K562 (cell line): ENCODE measurements around the gene G6PC1. TPM values are rescaled to one million over a fixed set of nuclear protein-coding genes. Genes with fewer than 3 reads are reported as not detected.

Experiments
- ATAC-seq: fragments of 200-7000 bp; cut with Tn5 transposase; 3 replicates; pipeline ENCODE4 v1.9.1; 2020; ENCODE audit warnings: moderate library complexity
- BruUV-seq: library from RNA; stranded (reverse); fragments of 400-500 nt; replicated peaks from 2 replicates; lab custom pipeline; 2021; lab: Mats Ljungman, UMichigan
- CTCF ChIA-PET: fragments of 300-600 bp; formaldehyde crosslinking; extraction: SDS; loops from one replicate; lab custom pipeline; 2021; ENCODE audit warnings: low intra/inter-chr PET ratio; lab: Yijun Ruan, JAX
- POLR2A ChIA-PET: fragments of 300-600, 350-650 bp; sonication (Branson Sonifier 250); formaldehyde crosslinking; extraction: SDS; loops from one replicate; lab custom pipeline; 2021; ENCODE audit warnings: antibody characterized with exemption, inconsistent platforms; lab: Yijun Ruan, JAX
- DNase-seq, 4 experiments: peaks; one replicate each; pipeline versions ENCODE4 v3.0.0 to v3.0.0-alpha.2; 2011 to 2018; ENCODE audit warnings: low spot score in 3 of 4, mixed read lengths in 3 of 4; ENCODE audit errors: extremely low read depth in 1 of 4
- FAIRE-seq: peaks from 2 replicates; lab custom pipeline; 2011; peaks lifted over from hg19 to GRCh38; lab: Jason Lieb, UNC
- H2AFZ ChIP-seq: 2 replicates; pipeline ENCODE4 v1.6.0; 2011; ENCODE audit warnings: low read depth, low read length, control low read depth, inconsistent platforms
- H3K27ac ChIP-seq: fragments of 200-600 bp; 3 replicates; pipeline ENCODE4 v1.8.0; 2011; ENCODE audit warnings: low read depth, mild to moderate bottlenecking, control low read depth, inconsistent platforms, low read length, moderate library complexity, mixed read lengths; ENCODE audit errors: extremely low read depth
- H3K27me3 ChIP-seq, 2 experiments: fragments of 300-600 bp in 1 of 2; 2 replicates in 1 of 2; 3 replicates in 1 of 2; pipeline versions ENCODE4 v1.6.0 to v1.8.0; 2011; ENCODE audit warnings: inconsistent platforms in 2 of 2, low read length in 2 of 2, mild to moderate bottlenecking in 1 of 2, mixed read lengths in 1 of 2, moderate library complexity in 1 of 2; ENCODE audit not compliant: control insufficient read depth in 2 of 2, insufficient read depth in 2 of 2
- H3K36me3 ChIP-seq: fragments of 300-600 bp; 3 replicates; pipeline ENCODE4 v1.8.0; 2011; ENCODE audit warnings: mild to moderate bottlenecking, low read length, inconsistent platforms; ENCODE audit not compliant: control insufficient read depth, insufficient read depth
- H3K4me1 ChIP-seq, 2 experiments: fragments of 200-600 bp in 1 of 2; replicated peaks in 1 of 2; 2 replicates in 1 of 2; 3 replicates in 1 of 2; pipeline versions ENCODE4 v1.5.1 to v1.8.0; 2011; ENCODE audit warnings: inconsistent platforms in 2 of 2, low read length in 2 of 2, mild to moderate bottlenecking in 1 of 2, mixed read lengths in 1 of 2, moderate library complexity in 1 of 2; ENCODE audit not compliant: control insufficient read depth in 2 of 2, insufficient read depth in 2 of 2
- H3K4me2 ChIP-seq: 2 replicates; pipeline ENCODE4 v1.6.1; 2011; ENCODE audit warnings: low read length, control low read depth, inconsistent platforms, mixed read lengths; ENCODE audit not compliant: insufficient read depth
- H3K4me3 ChIP-seq: fragments of 200-600 bp; sonication (generic), shearing (Covaris generic); 2 replicates; pipeline ENCODE4 v1.5.1; 2016; ENCODE audit warnings: control low read depth, inconsistent platforms
- H3K79me2 ChIP-seq: fragments of 200-600 bp; 3 replicates; pipeline ENCODE4 v1.8.0; 2011; ENCODE audit warnings: low read length, inconsistent platforms; ENCODE audit not compliant: control insufficient read depth, insufficient read depth
- H3K9ac ChIP-seq, 2 experiments: 2 replicates each; pipeline versions ENCODE4 v1.6.0 to v1.6.1; 2011; ENCODE audit warnings: low read depth in 2 of 2, low read length in 2 of 2, control low read depth in 1 of 2, inconsistent platforms in 1 of 2, mild to moderate bottlenecking in 1 of 2, mixed read lengths in 1 of 2; ENCODE audit not compliant: insufficient read depth in 1 of 2
- H3K9me1 ChIP-seq: one replicate; pipeline ENCODE4 v1.6.0; 2011; ENCODE audit warnings: inconsistent platforms, mild to moderate bottlenecking, low read length, moderate library complexity; ENCODE audit not compliant: control insufficient read depth, insufficient read depth
- H3K9me3 ChIP-seq: replicated peaks from 2 replicates; pipeline ENCODE4 v1.5.1; 2011; ENCODE audit warnings: low read depth, low read length, inconsistent platforms; ENCODE audit not compliant: control insufficient read depth, insufficient read depth
- H4K20me1 ChIP-seq: replicated peaks from 2 replicates; pipeline ENCODE4 v1.6.1; 2011; ENCODE audit warnings: low read length, inconsistent platforms, mixed read lengths; ENCODE audit not compliant: control insufficient read depth, insufficient read depth
- ATF1 ChIP-seq, 2 experiments: fragments of 450-650 bp in 1 of 2; IDR thresholded peaks; 2 replicates each; pipeline ENCODE4 v1.6.1; 2016; ENCODE audit warnings: missing compliant biosample characterization in 1 of 2, missing genetic modification characterization in 1 of 2
- EWSR1 ChIP-seq: fragments of 450-650 bp; IDR thresholded peaks from 2 replicates; pipeline ENCODE4 v1.6.1; 2018; ENCODE audit warnings: borderline replicate concordance, mild to moderate bottlenecking, low read depth, moderate library complexity; ENCODE audit not compliant: partially characterized antibody
- NFE2 ChIP-seq: IDR thresholded peaks from 2 replicates; pipeline ENCODE4 v1.6.1; 2014; ENCODE audit warnings: antibody characterized with exemption, low read depth
- OTX1 ChIP-seq: fragments of 450-650 bp; formaldehyde crosslinking; IDR thresholded peaks from 2 replicates; pipeline ENCODE4 v1.4.0; 2022; ENCODE audit warnings: mild to moderate bottlenecking
- PHF21A ChIP-seq: fragments of 450-650 bp; IDR thresholded peaks from 2 replicates; pipeline ENCODE4 v1.6.1; 2017; ENCODE audit warnings: low read depth, borderline replicate concordance
- TBL1XR1 ChIP-seq, 2 experiments: IDR thresholded peaks; 2 replicates each; pipeline ENCODE4 v1.6.1; 2012; ENCODE audit warnings: improper control_type of control experiment in 2 of 2, low read length in 2 of 2, mild to moderate bottlenecking in 1 of 2
- whole genome bisulfite sequencing: fragments of 100-300 bp; shearing (Covaris generic); methylation state at CpG from one replicate; pipeline ENCODE4 v1.1.6; 2016; ENCODE audit warnings: low coverage, mixed read lengths; ENCODE audit not compliant: insufficient coverage; ENCODE audit errors: missing lambda C conversion rate; 5-methylcytosine and 5-hydroxymethylcytosine counted together
- in situ Hi-C: fragments of 300-500 bp; cut with MboI; formaldehyde crosslinking; loops from 4 replicates; pipeline ENCODE4 v1.15.0; 2018; ENCODE audit warnings: inconsistent platforms, mixed read lengths
- intact Hi-C: fragments of 100-400 bp; cut with micrococcal nuclease; formaldehyde crosslinking; loops from 2 replicates; pipeline ENCODE4 v1.14.2; 2022
- polyA plus RNA-seq, 8 experiments: library from polyadenylated mRNA; depleted of rRNA in 4 of 8; stranded (reverse) in 5 of 8; unstranded in 3 of 8; fragments of >200 nt; fragmentation: Nextera tagmentation in 2 of 8; fragmentation: Illumina TruSeq in 1 of 8; extraction: Ambion mirVana in 2 of 8; extraction: Trizol in 1 of 8; gene quantifications; 2 replicates each; pipeline versions ENCODE4 v1.2.1 to v1.2.3, GENCODE V29; 2011 to 2014; ENCODE audit warnings: inconsistent platforms in 1 of 8, missing spikeins in 1 of 8
- total RNA-seq, 7 experiments: library from RNA; depleted of rRNA in 6 of 7; stranded (reverse); fragments of >200 nt in 6 of 7; fragmentation: Illumina TruSeq in 2 of 7; extraction: Trizol in 2 of 7; gene quantifications; 2 replicates each; pipeline versions ENCODE4 v1.2.1 to v1.2.3, GENCODE V29; 2011 to 2021; ENCODE audit warnings: low replicate concordance in 1 of 7
- TF ChIP-seq, protein P1 (sequence below): fragments of 450-650 bp; IDR thresholded peaks from 2 replicates; pipeline ENCODE4 v1.6.1; 2016; ENCODE audit warnings: borderline replicate concordance
- TF ChIP-seq, protein P2 (sequence below): sonication (generic); formaldehyde crosslinking; IDR thresholded peaks from 2 replicates; pipeline ENCODE4 v1.8.0; 2023; ENCODE audit warnings: mild to moderate bottlenecking, missing genetic modification reagents
- TF ChIP-seq, protein P3 (sequence below): fragments of 250-450 bp; sonication (Bioruptor Pico); IDR thresholded peaks from 2 replicates; pipeline ENCODE4 v1.9.0; 2021; ENCODE audit warnings: mild to moderate bottlenecking, inconsistent platforms

The G6PC1 gene
- total and polyA plus RNA-seq, 9 of the 15 experiments (the other 6 are each of a cell fraction or from before 2014, with no cell fraction given), result not detected

DNA sequence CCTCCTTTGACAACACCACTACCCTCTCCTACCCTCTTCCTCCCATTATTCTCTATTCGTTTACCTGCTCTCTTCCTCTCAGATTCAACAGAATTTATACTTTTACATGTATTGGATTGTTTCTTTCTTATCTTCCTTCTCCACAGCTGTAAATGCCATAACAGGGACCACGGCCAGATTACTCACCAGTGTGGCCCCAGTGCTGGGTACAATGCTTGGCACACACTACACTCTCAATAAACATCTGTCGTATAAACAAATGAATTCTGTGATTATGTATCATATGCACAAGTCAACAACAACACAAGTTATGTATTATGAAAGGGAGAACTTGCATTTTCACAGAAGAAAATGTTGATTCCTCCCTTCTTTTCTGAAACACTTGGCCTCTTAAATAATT is 43.6 kb downstream of the G6PC1 start:
- H3K4me3 ChIP-seq, result no peak overlapping the region
- H2AFZ ChIP-seq, result no peak overlapping the region
- H3K27me3 ChIP-seq, result no peaks in the 10 kb centered on the region
- in situ Hi-C loops, result no loop called here
- DNase-seq (no peak), FAIRE-seq (no peak), ATAC-seq (no peak)
- no peak overlapping the region for H3K9ac ChIP-seq
- CTCF ChIA-PET, result no interaction called here
- no peaks in the 10 kb centered on the region for H4K20me1 ChIP-seq
- POLR2A ChIA-PET, result no interaction called here
- no peaks in the 10 kb centered on the region for H3K4me1 ChIP-seq
- BruUV-seq, result no TSS peak
- H3K79me2 ChIP-seq, result no peaks in the 10 kb centered on the region
- 42% methylated on average over 3 of the region's 3 CpGs for WGBS
- H3K9me1 ChIP-seq, result no peaks in the 10 kb centered on the region
- intact Hi-C loops, result no loop called here
- H3K27ac ChIP-seq, result no peak overlapping the region
- H3K36me3 ChIP-seq, result peaks cover 8% of the 10 kb centered on the region; the same call in 2 of the 3 replicates
- TF ChIP-seq, protein P1, sequence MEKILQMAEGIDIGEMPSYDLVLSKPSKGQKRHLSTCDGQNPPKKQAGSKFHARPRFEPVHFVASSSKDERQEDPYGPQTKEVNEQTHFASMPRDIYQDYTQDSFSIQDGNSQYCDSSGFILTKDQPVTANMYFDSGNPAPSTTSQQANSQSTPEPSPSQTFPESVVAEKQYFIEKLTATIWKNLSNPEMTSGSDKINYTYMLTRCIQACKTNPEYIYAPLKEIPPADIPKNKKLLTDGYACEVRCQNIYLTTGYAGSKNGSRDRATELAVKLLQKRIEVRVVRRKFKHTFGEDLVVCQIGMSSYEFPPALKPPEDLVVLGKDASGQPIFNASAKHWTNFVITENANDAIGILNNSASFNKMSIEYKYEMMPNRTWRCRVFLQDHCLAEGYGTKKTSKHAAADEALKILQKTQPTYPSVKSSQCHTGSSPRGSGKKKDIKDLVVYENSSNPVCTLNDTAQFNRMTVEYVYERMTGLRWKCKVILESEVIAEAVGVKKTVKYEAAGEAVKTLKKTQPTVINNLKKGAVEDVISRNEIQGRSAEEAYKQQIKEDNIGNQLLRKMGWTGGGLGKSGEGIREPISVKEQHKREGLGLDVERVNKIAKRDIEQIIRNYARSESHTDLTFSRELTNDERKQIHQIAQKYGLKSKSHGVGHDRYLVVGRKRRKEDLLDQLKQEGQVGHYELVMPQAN, result no peak
- TF ChIP-seq, protein P2, sequence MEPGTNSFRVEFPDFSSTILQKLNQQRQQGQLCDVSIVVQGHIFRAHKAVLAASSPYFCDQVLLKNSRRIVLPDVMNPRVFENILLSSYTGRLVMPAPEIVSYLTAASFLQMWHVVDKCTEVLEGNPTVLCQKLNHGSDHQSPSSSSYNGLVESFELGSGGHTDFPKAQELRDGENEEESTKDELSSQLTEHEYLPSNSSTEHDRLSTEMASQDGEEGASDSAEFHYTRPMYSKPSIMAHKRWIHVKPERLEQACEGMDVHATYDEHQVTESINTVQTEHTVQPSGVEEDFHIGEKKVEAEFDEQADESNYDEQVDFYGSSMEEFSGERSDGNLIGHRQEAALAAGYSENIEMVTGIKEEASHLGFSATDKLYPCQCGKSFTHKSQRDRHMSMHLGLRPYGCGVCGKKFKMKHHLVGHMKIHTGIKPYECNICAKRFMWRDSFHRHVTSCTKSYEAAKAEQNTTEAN (CRISPR knock-in tag), result no peak
- TF ChIP-seq EWSR1 (no peak), NFE2 (no peak), PHF21A (no peak), ATF1 (CRISPR knock-in tag; IDR thresholded peaks at IDR 0.05) (no peak), ATF1 (tag; IDR thresholded peaks at IDR 0.05) (no peak), OTX1 (CRISPR knock-in tag) (no peak), TBL1XR1 (IDR thresholded peaks at IDR 0.05; ENCODE audit: low read length in 2 of 2) (no peak)
- TF ChIP-seq, protein P3, sequence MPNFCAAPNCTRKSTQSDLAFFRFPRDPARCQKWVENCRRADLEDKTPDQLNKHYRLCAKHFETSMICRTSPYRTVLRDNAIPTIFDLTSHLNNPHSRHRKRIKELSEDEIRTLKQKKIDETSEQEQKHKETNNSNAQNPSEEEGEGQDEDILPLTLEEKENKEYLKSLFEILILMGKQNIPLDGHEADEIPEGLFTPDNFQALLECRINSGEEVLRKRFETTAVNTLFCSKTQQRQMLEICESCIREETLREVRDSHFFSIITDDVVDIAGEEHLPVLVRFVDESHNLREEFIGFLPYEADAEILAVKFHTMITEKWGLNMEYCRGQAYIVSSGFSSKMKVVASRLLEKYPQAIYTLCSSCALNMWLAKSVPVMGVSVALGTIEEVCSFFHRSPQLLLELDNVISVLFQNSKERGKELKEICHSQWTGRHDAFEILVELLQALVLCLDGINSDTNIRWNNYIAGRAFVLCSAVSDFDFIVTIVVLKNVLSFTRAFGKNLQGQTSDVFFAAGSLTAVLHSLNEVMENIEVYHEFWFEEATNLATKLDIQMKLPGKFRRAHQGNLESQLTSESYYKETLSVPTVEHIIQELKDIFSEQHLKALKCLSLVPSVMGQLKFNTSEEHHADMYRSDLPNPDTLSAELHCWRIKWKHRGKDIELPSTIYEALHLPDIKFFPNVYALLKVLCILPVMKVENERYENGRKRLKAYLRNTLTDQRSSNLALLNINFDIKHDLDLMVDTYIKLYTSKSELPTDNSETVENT, result no peak
- no peaks in the 10 kb centered on the region for H3K9me3 ChIP-seq
- H3K4me2 ChIP-seq, result no peak overlapping the region
